Astrocyte of the cerebellum (primary cell): ENCODE data around the gene DNAAF1.
"Not testable (repeated sequence)": the region's sequence is repeated elsewhere in the genome, so short reads cannot be mapped to it uniquely, and the experiment has no call there.

Source experiments
- DNase-seq: peaks from one replicate; pipeline ENCODE4 v3.0.0-alpha.2; 2011; ENCODE audit warnings: low read depth
- H3K4me3 ChIP-seq: 2 replicates; pipeline ENCODE4 v1.5.1; 2011; ENCODE audit warnings: mild to moderate bottlenecking, low read depth, low read length, moderate library complexity
- in situ Hi-C: cut with HindIII; loops from 2 replicates; pipeline ENCODE4 v1.10.0; 2017; ENCODE audit warnings: low sequenced_read_pairs
- TF ChIP-seq, protein P1 (sequence below): IDR thresholded peaks from 2 replicates; pipeline ENCODE4 v1.5.1; 2012; ENCODE audit warnings: low read length, low read depth, moderate library complexity, mild to moderate bottlenecking; ENCODE audit errors: missing control alignments

The DNAAF1 gene

DNA sequence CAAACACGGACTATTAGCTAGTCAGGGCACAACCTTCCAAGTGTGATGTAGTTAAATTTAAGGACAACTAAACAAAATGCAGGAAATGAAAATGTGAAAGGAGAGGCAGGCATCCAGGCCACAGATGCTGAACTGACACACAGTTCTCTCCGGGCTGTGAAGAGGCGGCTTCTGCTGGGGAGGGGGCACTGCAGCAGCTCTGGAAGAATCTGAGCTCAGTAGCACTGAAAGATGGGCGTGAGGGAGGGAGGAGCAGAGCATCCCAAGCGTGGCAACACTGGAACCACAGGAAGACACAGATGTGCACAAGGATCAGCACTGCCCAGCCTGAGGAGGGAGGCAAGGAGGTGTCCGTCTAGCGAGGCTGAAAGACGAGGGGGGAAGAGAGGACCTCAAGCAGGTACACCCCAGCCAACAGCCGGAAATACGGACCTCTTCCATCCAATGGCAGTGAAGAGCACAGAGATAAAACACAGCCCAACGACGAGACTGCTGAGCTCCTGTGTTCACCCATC is 39.8 kb upstream of the DNAAF1 start:
- no peak for DNase-seq
- in situ Hi-C loops, result no loop called here
- H3K4me3 ChIP-seq, result no peak overlapping the region
- TF ChIP-seq, protein P1, sequence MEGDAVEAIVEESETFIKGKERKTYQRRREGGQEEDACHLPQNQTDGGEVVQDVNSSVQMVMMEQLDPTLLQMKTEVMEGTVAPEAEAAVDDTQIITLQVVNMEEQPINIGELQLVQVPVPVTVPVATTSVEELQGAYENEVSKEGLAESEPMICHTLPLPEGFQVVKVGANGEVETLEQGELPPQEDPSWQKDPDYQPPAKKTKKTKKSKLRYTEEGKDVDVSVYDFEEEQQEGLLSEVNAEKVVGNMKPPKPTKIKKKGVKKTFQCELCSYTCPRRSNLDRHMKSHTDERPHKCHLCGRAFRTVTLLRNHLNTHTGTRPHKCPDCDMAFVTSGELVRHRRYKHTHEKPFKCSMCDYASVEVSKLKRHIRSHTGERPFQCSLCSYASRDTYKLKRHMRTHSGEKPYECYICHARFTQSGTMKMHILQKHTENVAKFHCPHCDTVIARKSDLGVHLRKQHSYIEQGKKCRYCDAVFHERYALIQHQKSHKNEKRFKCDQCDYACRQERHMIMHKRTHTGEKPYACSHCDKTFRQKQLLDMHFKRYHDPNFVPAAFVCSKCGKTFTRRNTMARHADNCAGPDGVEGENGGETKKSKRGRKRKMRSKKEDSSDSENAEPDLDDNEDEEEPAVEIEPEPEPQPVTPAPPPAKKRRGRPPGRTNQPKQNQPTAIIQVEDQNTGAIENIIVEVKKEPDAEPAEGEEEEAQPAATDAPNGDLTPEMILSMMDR, result no peak

DNA sequence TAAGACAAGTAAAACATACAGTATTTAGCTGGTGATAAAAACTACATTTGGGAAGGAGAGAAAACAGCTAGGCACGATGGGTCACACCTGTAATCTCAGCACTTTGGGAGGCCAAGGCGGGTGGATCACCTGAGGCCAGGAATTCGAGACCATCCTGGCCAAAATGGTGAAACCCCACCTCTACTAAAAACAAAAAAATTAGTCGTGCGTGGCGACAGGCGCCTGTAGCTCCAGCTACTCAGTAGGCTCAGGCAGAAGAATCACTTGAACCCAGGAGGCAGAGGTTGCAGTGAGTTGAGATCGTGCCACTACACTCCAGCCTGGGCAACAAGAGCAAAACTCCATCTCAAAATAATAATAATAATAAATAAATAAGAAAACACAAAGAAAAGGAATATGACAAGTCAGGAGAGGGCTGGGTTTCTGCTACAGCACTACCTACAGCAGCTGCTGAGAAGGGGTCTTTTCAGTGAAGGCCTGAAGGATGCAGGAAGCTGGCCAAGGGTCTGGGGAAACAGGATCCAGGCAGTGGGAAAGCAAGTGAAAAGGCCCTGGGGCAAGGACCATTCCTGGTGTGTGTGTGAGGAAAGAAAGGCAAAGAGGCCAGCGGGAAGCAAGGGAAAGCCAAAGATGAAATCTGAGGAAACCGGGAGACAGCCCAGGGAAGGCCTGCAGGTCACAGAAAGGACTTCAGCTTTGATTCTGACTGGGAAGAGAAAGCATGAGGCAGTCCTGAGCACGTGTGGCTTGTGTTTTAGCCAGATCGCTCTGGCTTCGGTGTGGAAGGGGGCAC is 39.0 kb upstream of the DNAAF1 start:
- TF ChIP-seq, protein P1, result no peak
- in situ Hi-C loops, result no loop called here
- no peak for DNase-seq
- H3K4me3 ChIP-seq, result no peak overlapping the region

DNA sequence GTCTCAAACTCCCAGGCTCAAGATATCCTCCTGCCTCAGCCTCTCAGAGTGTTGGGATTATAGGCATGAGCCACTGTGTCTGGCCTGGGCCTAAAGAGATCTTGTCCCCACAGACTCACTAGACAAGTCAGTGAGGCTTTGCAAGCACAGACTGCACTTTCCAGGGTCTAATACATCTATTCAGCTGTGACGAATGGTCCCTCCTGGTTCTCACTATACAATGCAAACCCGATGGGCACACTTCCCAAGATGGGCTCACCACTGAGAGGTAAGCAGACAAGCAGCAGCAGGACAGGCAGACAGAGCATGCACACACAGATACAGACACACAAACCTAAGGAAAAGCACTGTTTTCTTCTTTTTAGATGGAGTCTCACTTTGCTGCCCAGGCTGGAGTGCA is 37.2 kb upstream of the DNAAF1 start:
- TF ChIP-seq, protein P1, result no peak
- DNase-seq, result no peak
- in situ Hi-C loops, result no loop called here
- no peak overlapping the region for H3K4me3 ChIP-seq

DNA sequence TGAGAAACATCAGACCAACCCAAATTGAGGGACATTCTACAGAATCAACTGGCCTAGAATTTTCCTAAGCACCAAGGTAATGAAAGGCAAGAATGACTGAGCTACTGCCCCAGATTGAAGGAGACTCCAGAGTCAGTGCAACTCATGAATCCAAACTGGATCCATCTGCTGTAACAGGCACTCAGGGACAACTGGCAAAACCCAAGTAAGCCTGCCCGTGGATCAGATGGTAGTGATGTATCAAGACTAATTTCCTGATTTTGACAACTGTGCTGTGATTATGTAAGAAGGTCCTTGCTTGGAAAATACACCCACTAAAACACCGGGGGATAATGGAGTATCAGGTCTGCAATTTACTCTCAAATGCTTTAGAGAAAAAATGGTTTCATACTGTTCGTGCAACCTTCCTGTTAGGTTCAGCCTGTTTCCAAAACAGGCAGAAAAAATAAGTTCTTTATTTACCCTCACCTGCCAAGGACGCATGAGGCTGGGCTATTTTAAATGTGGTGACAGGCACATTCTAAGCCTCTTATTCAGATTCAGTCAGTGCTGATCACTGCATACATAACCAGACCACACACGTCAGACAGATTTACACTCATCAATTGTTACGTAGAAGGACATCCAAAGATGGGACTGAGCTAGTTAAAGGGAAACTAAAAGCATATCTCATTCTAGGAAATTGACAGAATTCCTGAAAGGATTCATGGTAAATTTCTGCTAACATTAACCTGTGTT is 35.3 kb upstream of the DNAAF1 start:
- no peak for DNase-seq
- H3K4me3 ChIP-seq, result no peak overlapping the region
- TF ChIP-seq, protein P1, result no peak
- in situ Hi-C loops, result no loop called here

DNA sequence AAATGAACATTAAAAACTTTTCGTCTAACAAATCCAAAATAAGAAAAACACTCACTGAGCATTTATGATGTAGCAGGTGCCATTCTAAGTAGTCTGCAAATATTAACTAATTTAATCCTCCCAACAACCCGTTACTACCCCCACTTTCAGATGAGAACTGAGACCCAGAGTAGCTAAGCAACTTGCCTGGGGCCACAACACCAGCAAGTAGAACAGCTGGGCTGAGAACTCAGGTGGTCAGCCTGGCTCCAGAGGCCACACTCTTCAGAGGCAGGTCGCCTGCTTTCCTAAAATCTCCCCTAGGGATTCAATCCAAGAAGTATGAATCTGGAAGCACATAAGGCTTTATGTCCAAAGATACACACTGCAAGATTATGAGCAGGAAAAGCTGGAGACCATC is 34.6 kb upstream of the DNAAF1 start:
- no peak for DNase-seq
- no peak overlapping the region for H3K4me3 ChIP-seq
- in situ Hi-C loops, result no loop called here

DNA sequence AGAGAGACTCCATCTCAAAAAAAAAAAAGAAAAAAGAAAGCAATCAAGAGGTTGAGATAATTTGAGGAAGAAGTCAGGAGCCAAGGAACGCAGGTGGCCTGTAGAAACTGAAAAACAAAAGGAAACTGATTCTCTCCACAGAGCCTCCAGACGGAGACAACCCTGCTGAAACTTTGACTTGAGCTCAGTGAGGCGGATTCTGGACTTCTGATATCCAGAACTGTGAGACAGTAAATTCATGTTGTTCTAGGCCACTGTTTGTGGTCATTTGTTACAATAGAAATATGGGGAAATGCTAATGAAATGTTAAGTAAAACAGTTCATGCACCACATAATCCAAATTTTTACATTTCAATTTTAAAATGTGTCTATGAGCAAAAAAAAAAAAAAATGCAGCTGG is 33.6 kb upstream of the DNAAF1 start:
- no peak overlapping the region for H3K4me3 ChIP-seq
- DNase-seq, result no peak
- in situ Hi-C loops, result no loop called here
- TF ChIP-seq, protein P1, result no peak

More for the DNA sequence above, 34.6 kb upstream of the DNAAF1 start:
- TF ChIP-seq, protein P1, result no peak

DNA sequence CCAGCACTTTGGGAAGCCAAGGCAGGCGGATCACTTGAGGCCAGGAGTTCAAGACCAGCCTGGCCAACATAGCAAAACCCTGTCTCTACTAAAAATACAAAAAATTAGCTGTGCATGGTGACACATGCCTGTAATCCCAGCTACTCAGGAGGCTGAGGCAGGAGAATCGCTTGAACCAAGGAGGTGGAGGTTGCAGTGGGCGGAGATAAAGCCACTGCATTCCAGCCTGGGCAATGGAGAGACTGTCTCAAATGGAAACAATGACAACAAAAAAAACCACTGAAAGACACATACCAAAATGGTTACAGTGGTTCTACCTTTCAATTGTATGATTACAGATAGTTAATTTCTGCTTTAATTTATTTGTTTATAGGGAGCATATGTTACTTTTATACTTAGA is 33.2 kb upstream of the DNAAF1 start:
- H3K4me3 ChIP-seq, DNase-seq, in situ Hi-C loops: not testable (repeated sequence)
